Motor neuron (in vitro differentiated cells): ENCODE data around the gene EPHA6. TPM values are rescaled to one million over a fixed set of nuclear protein-coding genes. Genes with fewer than 3 reads are reported as not detected.
"Not testable (repeated sequence)": the region's sequence is repeated elsewhere in the genome, so short reads cannot be mapped to it uniquely, and the experiment has no call there.

Experiments used
- ATAC-seq, 8 experiments: fragments of 200-7000 bp; cut with Tn5 transposase; replicated peaks in 6 of 8; 2 replicates each; pipeline ENCODE4 v1.8.0; 2021; ENCODE audit warnings: mild to moderate bottlenecking in 8 of 8, moderate library complexity in 8 of 8
- H3K27ac ChIP-seq, 2 donors: fragments of 250-450 bp; sonication (Bioruptor Pico); 2 replicates each; pipeline ENCODE4 v1.9.0; 2021; ENCODE audit warnings: antibody characterized with exemption in 2 of 2, mild to moderate bottlenecking in 2 of 2, moderate library complexity in 1 of 2
- H3K4me1 ChIP-seq, 2 donors: fragments of 250-450 bp; sonication (Bioruptor Pico); replicated peaks in 1 of 2; 2 replicates each; pipeline ENCODE4 v1.6.1; 2021; ENCODE audit warnings: antibody characterized with exemption in 2 of 2, mild to moderate bottlenecking in 2 of 2, moderate library complexity in 1 of 2
- H3K4me3 ChIP-seq, 5 donors: fragments of 250-450 bp; sonication (Bioruptor Pico); 2 replicates each; pipeline ENCODE4 v1.9.0; 2021; ENCODE audit warnings: antibody characterized with exemption in 5 of 5, mild to moderate bottlenecking in 5 of 5, moderate library complexity in 4 of 5
- WGBS, 10 experiments: fragments of 450-650 bp; shearing (Covaris generic); methylation state at CpG; one replicate each; pipeline ENCODE4 v1.0.0; 2022; 5-methylcytosine and 5-hydroxymethylcytosine counted together
- in situ Hi-C, 9 experiments: fragments of 400-800 bp; cut with MboI; loops; one replicate each; pipeline ENCODE4 v1.15.0; 2021; ENCODE audit warnings: low sequenced_read_pairs in 9 of 9, low pct_unique_long_range_greater_than_20kb in 2 of 9; ENCODE audit not compliant: unreplicated experiment in 9 of 9
- total RNA-seq, 8 experiments: library from RNA; unstranded; fragments of 300-600 nt; gene quantifications; 2 replicates each; pipeline versions ENCODE4 v1.2.3 to v1.2.4, GENCODE V29; 2022

Gene EPHA6
- total RNA-seq, 8 experiments from 2014 or later = 0.31 to 11.2 (median 5.6) TPM

GRCh38 chr3:97391167-97391566 is 576.8 kb downstream of the EPHA6 start:
- no peak overlapping the region for H3K27ac ChIP-seq
- in situ Hi-C loops = no loop called here
- WGBS, 10 experiments = 5 to 100% (median 72%) methylated on average over 2 to 3 of the region's 3 CpGs; no CpG with 5 or more reads in 3 of the 10 experiments
- ATAC-seq = no peak
- no peaks in the 10 kb centered on the region for H3K4me1 ChIP-seq
- no peak overlapping the region for H3K4me3 ChIP-seq

- no peak for ATAC-seq
- peaks cover 0 to 3% of the 10 kb centered on the region in 2 donors for H3K4me1 ChIP-seq
- H3K4me3 ChIP-seq = no peak overlapping the region
- H3K27ac ChIP-seq = no peak overlapping the region
- in situ Hi-C loops = no loop called here
These were observed 595.2 kb downstream of the EPHA6 start for GRCh38 chr3:97409612-97410011.

DNA sequence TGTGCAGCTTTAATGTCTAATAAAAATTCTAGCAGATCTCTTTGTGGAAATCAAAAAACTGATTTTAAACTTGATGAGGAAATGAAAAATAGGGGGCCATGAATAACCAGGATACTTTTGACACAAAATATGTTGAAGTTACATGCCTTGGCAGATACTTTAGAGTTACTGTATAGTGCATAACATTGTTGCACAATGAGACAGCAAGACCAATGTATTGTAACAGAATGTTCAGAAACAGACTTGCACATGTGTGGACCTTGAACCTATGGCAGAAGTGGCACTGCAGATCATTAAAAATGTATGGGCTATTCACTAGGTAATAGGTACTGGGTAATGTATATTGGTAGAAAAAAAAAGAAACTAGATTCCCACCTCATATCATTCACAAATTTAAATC is 607.2 kb downstream of the EPHA6 start:
- Histone ChIP-seq H3K27ac (no peak overlapping the region), H3K4me3 (no peak overlapping the region), H3K4me1 (no peaks in the 10 kb centered on the region)
- in situ Hi-C loops = no loop called here
- ATAC-seq = no peak

GRCh38 chr3:97425002-97425401 is 610.6 kb downstream of the EPHA6 start:
- H3K4me1 ChIP-seq = no peaks in the 10 kb centered on the region
- ATAC-seq = no peak
- no peak overlapping the region for H3K4me3 ChIP-seq
- no peak overlapping the region for H3K27ac ChIP-seq
- in situ Hi-C loops = no loop called here
- WGBS, 10 experiments = 37 to 100% (median 100%) methylated on average over 1 to 5 of the region's 6 CpGs; no CpG with 5 or more reads in 5 of the 10 experiments

- in situ Hi-C loops = no loop called here
- ATAC-seq = no peak
- H3K4me3 ChIP-seq = no peak overlapping the region
- WGBS, 10 experiments = 0 to 94% (median 74%) methylated on average over 1 to 2 of the region's 2 CpGs
- H3K4me1 ChIP-seq = no peaks in the 10 kb centered on the region
- no peak overlapping the region for H3K27ac ChIP-seq
These were observed 616.2 kb downstream of the EPHA6 start for GRCh38 chr3:97430601-97431000.

DNA sequence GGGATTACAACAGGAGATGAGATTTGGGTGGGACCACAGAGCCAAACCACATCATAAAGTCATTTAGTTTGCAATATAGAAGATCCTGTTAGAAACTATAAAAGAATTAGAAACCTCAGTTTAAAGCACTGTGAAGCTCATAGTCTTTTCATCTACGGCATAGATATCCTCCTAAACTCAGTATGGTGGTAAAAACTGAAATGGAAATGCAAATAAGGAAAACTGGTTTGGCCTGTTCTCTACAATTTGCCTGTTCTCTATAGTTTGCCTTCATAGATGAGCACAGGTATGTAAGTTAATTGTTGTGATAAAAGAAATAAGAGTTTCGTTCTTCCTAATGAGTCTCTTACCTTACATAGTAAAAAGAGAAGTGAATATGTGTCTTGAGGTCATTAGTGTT is 618.5 kb downstream of the EPHA6 start:
- no peak for ATAC-seq
- in situ Hi-C loops = no loop called here

DNA sequence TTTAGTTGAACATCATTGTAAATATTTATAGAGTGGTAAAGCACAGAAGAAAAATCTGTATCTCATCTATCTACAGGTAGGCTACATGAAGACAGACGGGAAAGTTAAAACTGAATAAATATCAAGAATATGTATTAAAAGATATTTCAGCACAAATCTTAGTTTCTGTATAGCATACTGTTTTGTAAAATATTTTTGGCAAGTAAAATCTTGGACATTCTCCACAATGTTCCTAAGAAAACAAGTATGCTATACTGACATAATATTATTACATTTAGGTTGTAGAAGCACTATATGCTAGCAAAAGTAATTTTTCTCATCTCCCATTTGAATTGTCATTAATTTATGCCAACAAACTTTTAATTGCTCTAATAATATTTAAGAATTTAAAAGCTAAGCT is 623.7 kb downstream of the EPHA6 start:
- H3K27ac ChIP-seq = no peak overlapping the region
- ATAC-seq = no peak
- in situ Hi-C loops = no loop called here
- no peaks in the 10 kb centered on the region for H3K4me1 ChIP-seq
- 0 to 100% (median 64%) methylated on average over 1 of the region's 1 CpG; no CpG with 5 or more reads in 3 of the 10 experiments for WGBS, 10 experiments
- H3K4me3 ChIP-seq = no peak overlapping the region

More for the DNA sequence above, 618.5 kb downstream of the EPHA6 start:
- WGBS, 10 experiments = 0 to 100% (median 60%) methylated on average over 1 to 2 of the region's 2 CpGs; no CpG with 5 or more reads in 1 of the 10 experiments
- Histone ChIP-seq H3K27ac (no peak overlapping the region), H3K4me1 (no peaks in the 10 kb centered on the region), H3K4me3 (no peak overlapping the region)

DNA sequence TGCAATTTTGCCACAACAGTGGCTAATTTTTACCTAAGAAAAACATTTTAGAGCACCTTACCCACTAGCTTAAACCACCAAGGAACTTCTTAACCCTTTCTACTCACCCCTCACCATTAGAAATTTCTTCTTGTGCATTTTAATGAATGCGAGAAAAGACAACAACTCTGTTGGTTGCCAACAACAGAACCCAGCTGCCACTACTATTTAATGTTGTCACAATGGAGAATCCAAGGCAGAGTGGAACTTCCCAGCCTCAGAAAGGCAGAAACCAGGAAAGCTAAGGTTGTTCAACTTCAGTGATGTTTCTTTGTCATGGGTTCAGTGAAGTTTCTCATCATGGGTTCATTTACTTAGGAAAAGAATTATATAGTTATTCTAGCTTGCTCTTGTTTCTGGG is 625.0 kb downstream of the EPHA6 start:
- no peak for ATAC-seq
- in situ Hi-C loops = no loop called here
- H3K27ac ChIP-seq = no peak overlapping the region

GRCh38 chr3:97464035-97464434 is 649.6 kb downstream of the EPHA6 start:
- no peak overlapping the region for H3K4me3 ChIP-seq
- 75% methylated on average over 1 of the region's 1 CpG; no CpG with 5 or more reads in 9 of the 10 experiments for WGBS, 10 experiments
- ATAC-seq = no peak
- in situ Hi-C loops = no loop called here
- H3K27ac ChIP-seq = no peak overlapping the region
- H3K4me1 ChIP-seq = no peaks in the 10 kb centered on the region

More for the DNA sequence above, 625.0 kb downstream of the EPHA6 start:
- 17 to 83% (median 58%) methylated on average over 1 of the region's 1 CpG; no CpG with 5 or more reads in 4 of the 10 experiments for WGBS, 10 experiments
- Histone ChIP-seq H3K4me1 (no peaks in the 10 kb centered on the region), H3K4me3 (no peak overlapping the region)

GRCh38 chr3:97470481-97470880 is 656.1 kb downstream of the EPHA6 start:
- 0 to 100% (median 83%) methylated on average over 1 to 2 of the region's 2 CpGs for WGBS, 10 experiments
- no peak for ATAC-seq
- Histone ChIP-seq H3K27ac (no peak overlapping the region), H3K4me1 (peaks cover 0 to 7% of the 10 kb centered on the region in 2 donors), H3K4me3 (no peak overlapping the region)
- in situ Hi-C loops = no loop called here

DNA sequence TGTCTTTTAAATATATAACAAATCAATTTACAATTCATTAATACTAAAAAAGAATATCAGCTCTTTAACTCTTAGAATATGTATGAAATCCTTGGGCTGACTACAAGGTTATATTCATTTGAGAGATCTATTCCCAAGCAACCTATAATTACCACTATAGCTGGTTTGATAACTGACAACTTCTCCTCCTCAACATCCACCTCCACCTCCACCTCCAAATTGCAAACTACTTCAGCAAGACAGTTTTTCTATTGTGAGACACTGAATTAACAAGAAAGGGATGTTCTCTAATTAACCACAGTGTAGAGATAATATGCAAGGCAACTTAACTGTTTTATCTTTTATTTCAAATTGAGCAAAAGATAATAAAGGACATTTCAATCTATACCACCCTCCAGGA is 665.3 kb downstream of the EPHA6 start:
- H3K4me3 ChIP-seq = no peak overlapping the region
- in situ Hi-C loops = no loop called here
- no peak overlapping the region for H3K27ac ChIP-seq
- ATAC-seq = no peak
- H3K4me1 ChIP-seq = peaks cover 0 to 4% of the 10 kb centered on the region in 2 donors

- H3K4me3 ChIP-seq, H3K4me1 ChIP-seq, ATAC-seq, H3K27ac ChIP-seq, in situ Hi-C loops: not testable (repeated sequence)
- 14 to 100% (median 75%) methylated on average over 1 to 5 of the region's 29 CpGs; no CpG with 5 or more reads in 4 of the 10 experiments for WGBS, 10 experiments
These were observed 666.4 kb downstream of the EPHA6 start for GRCh38 chr3:97480696-97481289.

GRCh38 chr3:97481416-97481815 is 667.0 kb downstream of the EPHA6 start:
- Histone ChIP-seq H3K4me3 (no peak overlapping the region), H3K27ac (no peak overlapping the region), H3K4me1 (no peaks in the 10 kb centered on the region)
- in situ Hi-C loops = no loop called here
- 94 to 100% methylated on average over 1 to 16 of the region's 26 CpGs; no CpG with 5 or more reads in 8 of the 10 experiments for WGBS, 10 experiments
- ATAC-seq = no peak

GRCh38 chr3:97485206-97485605 is 670.8 kb downstream of the EPHA6 start:
- WGBS, 10 experiments = 13 to 100% (median 57%) methylated on average over 1 to 3 of the region's 3 CpGs; no CpG with 5 or more reads in 4 of the 10 experiments
- in situ Hi-C loops = no loop called here
- no peak overlapping the region for H3K4me3 ChIP-seq
- H3K4me1 ChIP-seq = peaks cover 4 to 8% of the 10 kb centered on the region in 2 donors
- no peak for ATAC-seq
- no peak overlapping the region for H3K27ac ChIP-seq
